ENCODE results near the gene RAVER1. TPM values are rescaled to one million over a fixed set of nuclear protein-coding genes. Genes with fewer than 3 reads are reported as not detected.

RAVER1 gene
- total and polyA plus RNA-seq, 10 of the 15 experiments (the other 5 are each of a cell fraction or from before 2014, with no cell fraction given) = 0.03 to 87.0 (median 12.1) TPM

- TF ChIP-seq, protein P1, sequence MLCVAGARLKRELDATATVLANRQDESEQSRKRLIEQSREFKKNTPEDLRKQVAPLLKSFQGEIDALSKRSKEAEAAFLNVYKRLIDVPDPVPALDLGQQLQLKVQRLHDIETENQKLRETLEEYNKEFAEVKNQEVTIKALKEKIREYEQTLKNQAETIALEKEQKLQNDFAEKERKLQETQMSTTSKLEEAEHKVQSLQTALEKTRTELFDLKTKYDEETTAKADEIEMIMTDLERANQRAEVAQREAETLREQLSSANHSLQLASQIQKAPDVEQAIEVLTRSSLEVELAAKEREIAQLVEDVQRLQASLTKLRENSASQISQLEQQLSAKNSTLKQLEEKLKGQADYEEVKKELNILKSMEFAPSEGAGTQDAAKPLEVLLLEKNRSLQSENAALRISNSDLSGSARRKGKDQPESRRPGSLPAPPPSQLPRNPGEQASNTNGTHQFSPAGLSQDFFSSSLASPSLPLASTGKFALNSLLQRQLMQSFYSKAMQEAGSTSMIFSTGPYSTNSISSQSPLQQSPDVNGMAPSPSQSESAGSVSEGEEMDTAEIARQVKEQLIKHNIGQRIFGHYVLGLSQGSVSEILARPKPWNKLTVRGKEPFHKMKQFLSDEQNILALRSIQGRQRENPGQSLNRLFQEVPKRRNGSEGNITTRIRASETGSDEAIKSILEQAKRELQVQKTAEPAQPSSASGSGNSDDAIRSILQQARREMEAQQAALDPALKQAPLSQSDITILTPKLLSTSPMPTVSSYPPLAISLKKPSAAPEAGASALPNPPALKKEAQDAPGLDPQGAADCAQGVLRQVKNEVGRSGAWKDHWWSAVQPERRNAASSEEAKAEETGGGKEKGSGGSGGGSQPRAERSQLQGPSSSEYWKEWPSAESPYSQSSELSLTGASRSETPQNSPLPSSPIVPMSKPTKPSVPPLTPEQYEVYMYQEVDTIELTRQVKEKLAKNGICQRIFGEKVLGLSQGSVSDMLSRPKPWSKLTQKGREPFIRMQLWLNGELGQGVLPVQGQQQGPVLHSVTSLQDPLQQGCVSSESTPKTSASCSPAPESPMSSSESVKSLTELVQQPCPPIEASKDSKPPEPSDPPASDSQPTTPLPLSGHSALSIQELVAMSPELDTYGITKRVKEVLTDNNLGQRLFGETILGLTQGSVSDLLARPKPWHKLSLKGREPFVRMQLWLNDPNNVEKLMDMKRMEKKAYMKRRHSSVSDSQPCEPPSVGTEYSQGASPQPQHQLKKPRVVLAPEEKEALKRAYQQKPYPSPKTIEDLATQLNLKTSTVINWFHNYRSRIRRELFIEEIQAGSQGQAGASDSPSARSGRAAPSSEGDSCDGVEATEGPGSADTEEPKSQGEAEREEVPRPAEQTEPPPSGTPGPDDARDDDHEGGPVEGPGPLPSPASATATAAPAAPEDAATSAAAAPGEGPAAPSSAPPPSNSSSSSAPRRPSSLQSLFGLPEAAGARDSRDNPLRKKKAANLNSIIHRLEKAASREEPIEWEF (IDR thresholded peaks at IDR 0.05; ENCODE audit: insufficient replicate concordance, low read depth, low read length) = no peak
- TF ChIP-seq EGR1 (IDR thresholded peaks at IDR 0.05; ENCODE audit: borderline replicate concordance in 1 of 2, low read depth in 2 of 2, low read length in 2 of 2) (no peak), ZNF622 (IDR thresholded peaks at IDR 0.05) (no peak), TCF12 (IDR thresholded peaks at IDR 0.05; ENCODE audit: low read depth, low read length) (no peak), HDGF (IDR thresholded peaks at IDR 0.05) (no peak), CHD4 (IDR thresholded peaks at IDR 0.05) (no peak), ELK1 (IDR thresholded peaks at IDR 0.05; ENCODE audit: low read depth, low read length) (no peak), NFIC (IDR thresholded peaks at IDR 0.05; ENCODE audit: low read depth, low read length) (no peak)
- TF ChIP-seq, protein P2, sequence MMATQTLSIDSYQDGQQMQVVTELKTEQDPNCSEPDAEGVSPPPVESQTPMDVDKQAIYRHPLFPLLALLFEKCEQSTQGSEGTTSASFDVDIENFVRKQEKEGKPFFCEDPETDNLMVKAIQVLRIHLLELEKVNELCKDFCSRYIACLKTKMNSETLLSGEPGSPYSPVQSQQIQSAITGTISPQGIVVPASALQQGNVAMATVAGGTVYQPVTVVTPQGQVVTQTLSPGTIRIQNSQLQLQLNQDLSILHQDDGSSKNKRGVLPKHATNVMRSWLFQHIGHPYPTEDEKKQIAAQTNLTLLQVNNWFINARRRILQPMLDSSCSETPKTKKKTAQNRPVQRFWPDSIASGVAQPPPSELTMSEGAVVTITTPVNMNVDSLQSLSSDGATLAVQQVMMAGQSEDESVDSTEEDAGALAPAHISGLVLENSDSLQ (IDR thresholded peaks at IDR 0.05) = no peak
These were observed 66.6 kb downstream of the RAVER1 start (continued) for GRCh38 chr19:10266706-10267105.

Small RNAs within 50 kb of the gene (small RNA-seq; reads per million reads assigned to genes)
- gene AC011511.1 (not detected), gene AC011511.4 (not detected)

Other genes with a start within 250 kb of the RAVER1 start
Only the 7 nearest of the 22 such genes appear.
- 72.9 and 77.7 TPM in 2 replicates for gene ICAM1, start 62.4 kb downstream of the RAVER1 start, total RNA-seq (2014; rRNA removed)
- gene ICAM1, start 62.4 kb downstream of the RAVER1 start, total RNA-seq (2014; rRNA removed; fragmentation: Illumina TruSeq; extraction: Trizol) = 49.4 and 52.6 TPM in 2 replicates
- 69.7 and 71.0 TPM in 2 replicates for gene ICAM1, start 62.4 kb downstream of the RAVER1 start, total RNA-seq (2021)
- 46.8 and 115 TPM in 2 replicates for gene ICAM1, start 62.4 kb downstream of the RAVER1 start, polyA plus RNA-seq (2011; rRNA removed)
- gene ICAM1, start 62.4 kb downstream of the RAVER1 start, polyA plus RNA-seq (2014; fragmentation: Illumina TruSeq; extraction: Trizol) = 61.9 and 67.8 TPM in 2 replicates
- 10 to 100 TPM in 1 of 2 experiments, 1 to 10 TPM in 1; 7.6 to 14.8 TPM for gene ICAM1, start 62.4 kb downstream of the RAVER1 start, polyA plus RNA-seq (2014; fragmentation: Nextera tagmentation; extraction: Ambion mirVana)
- 67.9 and 74.4 TPM in 2 replicates for gene ICAM1, start 62.4 kb downstream of the RAVER1 start, polyA plus RNA-seq (2014; rRNA removed)
- gene ICAM1, start 62.4 kb downstream of the RAVER1 start, polyA plus RNA-seq (2016; fragmentation: Nextera tagmentation; extraction: Ambion mirVana) = 10 to 100 TPM; 35.0 to 41.9 TPM
- 2.4 and 3.0 TPM in 2 replicates for gene ICAM4, start 46.6 kb downstream of the RAVER1 start, total RNA-seq (2014; rRNA removed)
- gene ICAM4, start 46.6 kb downstream of the RAVER1 start, total RNA-seq (2014; rRNA removed; fragmentation: Illumina TruSeq; extraction: Trizol) = 1.2 and 1.3 TPM in 2 replicates
- 2.1 and 2.6 TPM in 2 replicates for gene ICAM4, start 46.6 kb downstream of the RAVER1 start, total RNA-seq (2021)
- 0.20 and 0.31 TPM in 2 replicates for gene ICAM4, start 46.6 kb downstream of the RAVER1 start, polyA plus RNA-seq (2011; rRNA removed)
- 0.29 and 0.63 TPM in 2 replicates for gene ICAM4, start 46.6 kb downstream of the RAVER1 start, polyA plus RNA-seq (2014; fragmentation: Illumina TruSeq; extraction: Trizol)
- under 1 TPM; 0.69 to 0.72 TPM for gene ICAM4, start 46.6 kb downstream of the RAVER1 start, polyA plus RNA-seq (2014; fragmentation: Nextera tagmentation; extraction: Ambion mirVana)
- 3.0 and 3.4 TPM in 2 replicates for gene ICAM4, start 46.6 kb downstream of the RAVER1 start, polyA plus RNA-seq (2014; rRNA removed)
- gene ICAM4, start 46.6 kb downstream of the RAVER1 start, polyA plus RNA-seq (2016; fragmentation: Nextera tagmentation; extraction: Ambion mirVana) = 1 to 10 TPM; 4.1 to 5.1 TPM
- gene ICAM5, start 43.6 kb downstream of the RAVER1 start, total RNA-seq (2014; rRNA removed) = 0.76 and 1.3 TPM in 2 replicates
- 0.36 and 0.55 TPM in 2 replicates for gene ICAM5, start 43.6 kb downstream of the RAVER1 start, total RNA-seq (2014; rRNA removed; fragmentation: Illumina TruSeq; extraction: Trizol)
- 3.0 and 4.6 TPM in 2 replicates for gene ICAM5, start 43.6 kb downstream of the RAVER1 start, total RNA-seq (2021)
- gene ICAM5, start 43.6 kb downstream of the RAVER1 start, polyA plus RNA-seq (2011; rRNA removed) = 1.4 and 3.5 TPM in 2 replicates
- 0.48 TPM in 1 of 2 replicates, not detected in the other for gene ICAM5, start 43.6 kb downstream of the RAVER1 start, polyA plus RNA-seq (2014; fragmentation: Illumina TruSeq; extraction: Trizol)
- gene ICAM5, start 43.6 kb downstream of the RAVER1 start, polyA plus RNA-seq (2014; fragmentation: Nextera tagmentation; extraction: Ambion mirVana) = not detected
- 3.2 and 4.6 TPM in 2 replicates for gene ICAM5, start 43.6 kb downstream of the RAVER1 start, polyA plus RNA-seq (2014; rRNA removed)
- under 1 TPM; 0.14 to 0.59 TPM for gene ICAM5, start 43.6 kb downstream of the RAVER1 start, polyA plus RNA-seq (2016; fragmentation: Nextera tagmentation; extraction: Ambion mirVana)
- 1.3 and 1.7 TPM in 2 replicates for gene ZGLP1, start 23.7 kb downstream of the RAVER1 start, total RNA-seq (2014; rRNA removed)
- gene ZGLP1, start 23.7 kb downstream of the RAVER1 start, total RNA-seq (2014; rRNA removed; fragmentation: Illumina TruSeq; extraction: Trizol) = 0.67 and 0.78 TPM in 2 replicates
- gene ZGLP1, start 23.7 kb downstream of the RAVER1 start, total RNA-seq (2021) = 2.5 and 4.1 TPM in 2 replicates
- gene ZGLP1, start 23.7 kb downstream of the RAVER1 start, polyA plus RNA-seq (2011; rRNA removed) = 0.49 and 0.94 TPM in 2 replicates
- gene ZGLP1, start 23.7 kb downstream of the RAVER1 start, polyA plus RNA-seq (2014; fragmentation: Illumina TruSeq; extraction: Trizol) = 0.19 and 0.98 TPM in 2 replicates
- under 1 TPM; 0.29 to 0.48 TPM for gene ZGLP1, start 23.7 kb downstream of the RAVER1 start, polyA plus RNA-seq (2014; fragmentation: Nextera tagmentation; extraction: Ambion mirVana)
- gene ZGLP1, start 23.7 kb downstream of the RAVER1 start, polyA plus RNA-seq (2014; rRNA removed) = 4.6 and 5.6 TPM in 2 replicates
- gene ZGLP1, start 23.7 kb downstream of the RAVER1 start, polyA plus RNA-seq (2016; fragmentation: Nextera tagmentation; extraction: Ambion mirVana) = 1 to 10 TPM; 1.8 to 2.0 TPM
- 19.5 and 29.0 TPM in 2 replicates for gene FDX2, start 17.5 kb downstream of the RAVER1 start, total RNA-seq (2014; rRNA removed)
- gene FDX2, start 17.5 kb downstream of the RAVER1 start, total RNA-seq (2014; rRNA removed; fragmentation: Illumina TruSeq; extraction: Trizol) = 15.0 and 16.2 TPM in 2 replicates
- gene FDX2, start 17.5 kb downstream of the RAVER1 start, total RNA-seq (2021) = 22.4 and 24.6 TPM in 2 replicates
- gene FDX2, start 17.5 kb downstream of the RAVER1 start, polyA plus RNA-seq (2011; rRNA removed) = 5.0 and 12.4 TPM in 2 replicates
- gene FDX2, start 17.5 kb downstream of the RAVER1 start, polyA plus RNA-seq (2014; fragmentation: Illumina TruSeq; extraction: Trizol) = 5.9 and 24.9 TPM in 2 replicates
- gene FDX2, start 17.5 kb downstream of the RAVER1 start, polyA plus RNA-seq (2014; fragmentation: Nextera tagmentation; extraction: Ambion mirVana) = 1 to 10 TPM; 1.4 to 4.1 TPM
- 31.7 TPM in 2 replicates for gene FDX2, start 17.5 kb downstream of the RAVER1 start, polyA plus RNA-seq (2014; rRNA removed)
- gene FDX2, start 17.5 kb downstream of the RAVER1 start, polyA plus RNA-seq (2016; fragmentation: Nextera tagmentation; extraction: Ambion mirVana) = 10 to 100 TPM; 34.4 to 50.4 TPM
- gene ICAM3, start 6.1 kb upstream of the RAVER1 start, total RNA-seq (2014; rRNA removed) = 134 and 152 TPM in 2 replicates
- gene ICAM3, start 6.1 kb upstream of the RAVER1 start, total RNA-seq (2014; rRNA removed; fragmentation: Illumina TruSeq; extraction: Trizol) = 98.9 and 106 TPM in 2 replicates
- gene ICAM3, start 6.1 kb upstream of the RAVER1 start, total RNA-seq (2021) = 146 and 160 TPM in 2 replicates
- 67.0 and 125 TPM in 2 replicates for gene ICAM3, start 6.1 kb upstream of the RAVER1 start, polyA plus RNA-seq (2011; rRNA removed)
- gene ICAM3, start 6.1 kb upstream of the RAVER1 start, polyA plus RNA-seq (2014; fragmentation: Illumina TruSeq; extraction: Trizol) = 20.4 and 61.1 TPM in 2 replicates
- gene ICAM3, start 6.1 kb upstream of the RAVER1 start, polyA plus RNA-seq (2014; fragmentation: Nextera tagmentation; extraction: Ambion mirVana) = 10 to 100 TPM in 1 of 2 experiments, 1 to 10 TPM in 1; 5.5 to 29.2 TPM
- gene ICAM3, start 6.1 kb upstream of the RAVER1 start, polyA plus RNA-seq (2014; rRNA removed) = 146 and 156 TPM in 2 replicates
- gene ICAM3, start 6.1 kb upstream of the RAVER1 start, polyA plus RNA-seq (2016; fragmentation: Nextera tagmentation; extraction: Ambion mirVana) = 10 to 100 TPM; 73.6 to 75.6 TPM
- 235 and 304 TPM in 2 replicates for gene TYK2, start 47.0 kb upstream of the RAVER1 start, total RNA-seq (2014; rRNA removed)
- 145 and 164 TPM in 2 replicates for gene TYK2, start 47.0 kb upstream of the RAVER1 start, total RNA-seq (2014; rRNA removed; fragmentation: Illumina TruSeq; extraction: Trizol)
- 267 and 297 TPM in 2 replicates for gene TYK2, start 47.0 kb upstream of the RAVER1 start, total RNA-seq (2021)
- gene TYK2, start 47.0 kb upstream of the RAVER1 start, polyA plus RNA-seq (2011; rRNA removed) = 62.0 and 127 TPM in 2 replicates
- gene TYK2, start 47.0 kb upstream of the RAVER1 start, polyA plus RNA-seq (2014; fragmentation: Illumina TruSeq; extraction: Trizol) = 80.2 and 185 TPM in 2 replicates
- gene TYK2, start 47.0 kb upstream of the RAVER1 start, polyA plus RNA-seq (2014; fragmentation: Nextera tagmentation; extraction: Ambion mirVana) = 10 to 100 TPM; 36.4 to 66.9 TPM
- gene TYK2, start 47.0 kb upstream of the RAVER1 start, polyA plus RNA-seq (2014; rRNA removed) = 364 and 387 TPM in 2 replicates
- gene TYK2, start 47.0 kb upstream of the RAVER1 start, polyA plus RNA-seq (2016; fragmentation: Nextera tagmentation; extraction: Ambion mirVana) = 100 to 1,000 TPM; 172 to 186 TPM

Data from GM12878 (cell line).